ENCODE results near the gene TBXAS1.
A peak's percentile ranks its signal among the peaks of the same experiment; 100 is the strongest.

The TBXAS1 gene

DNA sequence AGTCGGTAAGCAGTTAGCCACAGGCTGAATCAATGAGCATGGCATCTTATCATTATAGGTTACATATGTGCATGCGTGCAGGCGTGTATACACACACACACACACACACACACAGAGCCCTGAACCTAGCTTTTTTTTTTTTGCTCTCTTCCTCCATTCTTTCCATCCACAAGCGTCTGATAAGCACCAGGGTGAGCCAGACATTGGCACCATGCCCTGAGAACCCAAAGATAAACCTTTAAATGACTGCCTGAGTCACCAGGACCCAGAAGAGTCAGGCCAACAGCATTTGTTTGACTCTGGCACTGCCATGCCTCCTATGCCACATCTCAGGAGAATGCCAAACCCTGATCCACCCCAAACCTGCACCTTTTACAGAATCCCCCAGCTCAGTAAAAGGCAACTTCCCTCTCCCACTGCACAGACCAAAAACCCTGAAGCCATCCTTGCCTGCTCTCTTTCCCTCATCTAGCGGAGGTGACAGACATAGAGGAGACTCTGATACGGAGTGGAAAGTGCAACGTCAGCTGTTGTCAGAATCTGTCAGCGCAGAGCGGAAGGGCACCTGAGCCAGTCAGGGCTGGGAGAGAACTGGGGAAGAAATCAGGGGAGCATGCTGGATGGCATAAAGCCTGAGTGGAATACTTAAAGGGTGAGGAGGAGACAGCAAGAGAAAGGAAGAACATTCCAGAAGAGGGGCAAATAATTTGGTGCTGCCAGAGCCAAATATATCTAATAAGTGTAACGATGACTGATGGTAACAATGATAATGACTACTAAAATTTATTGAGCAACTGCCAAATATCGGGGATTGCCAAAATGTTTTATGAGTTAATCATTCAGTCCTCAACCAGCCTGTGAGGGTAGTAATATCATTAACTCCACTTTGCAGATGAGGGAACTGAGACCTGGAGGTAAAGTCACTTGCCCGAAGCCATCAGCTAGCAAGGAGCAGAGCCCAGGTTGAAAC is 230.5 kb downstream of the TBXAS1 start:
- Histone ChIP-seq H3K4me3 (no peak overlapping the region), H3K4me1 (peaks cover 22 to 71% (median 35%) of the 10 kb centered on the region in 10 experiments), H3K27me3 (no peaks in the 10 kb centered on the region), H3K4me2 (peak overlapping the region in 10 of 11 experiments; percentile 83 to 96 (median 92); a peak in 15 of 22 replicates), H4K20me1 (peaks cover under 1 to 72% (median 29%) of the 10 kb centered on the region in 11 experiments; a peak in 17 of 22 replicates), H3K27ac (no peak overlapping the region), H3K36me3 (peaks cover 19 to 38% (median 33%) of the 10 kb centered on the region in 11 experiments), H3K9me3 (replicated peaks in 1 of 11) (no peaks in the 10 kb centered on the region), H3K9ac (peak overlapping the region in 1 of 11 experiments; percentile 13; a peak in 1 of 22 replicates)
- no peak for TF ChIP-seq Cebpa-rat (IDR thresholded peaks at IDR 0.05)

DNA sequence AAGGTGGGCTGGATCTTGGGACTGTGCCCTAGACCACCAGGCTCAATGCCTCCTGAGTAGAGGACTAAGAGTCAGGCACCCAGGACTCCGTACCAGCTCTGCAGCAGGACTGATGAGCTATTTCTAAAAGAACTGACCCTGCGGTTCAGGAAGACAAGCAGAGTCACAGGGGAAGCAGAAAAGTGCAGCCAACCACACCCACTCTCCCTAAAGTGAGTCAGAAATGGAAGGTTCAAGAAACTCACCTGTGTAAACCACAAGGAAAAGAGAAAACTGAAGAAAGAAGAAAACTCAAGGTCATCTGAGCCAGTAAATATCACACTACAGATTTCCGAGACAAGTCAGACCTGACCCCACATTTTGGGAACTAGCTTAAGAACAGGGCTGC is 231.2 kb downstream of the TBXAS1 start:
- H3K4me2 ChIP-seq: peak overlapping the region; percentile 83 to 96 (median 91); a peak in 21 of 22 replicates
- H3K27me3 ChIP-seq: no peaks in the 10 kb centered on the region
- H3K4me3 ChIP-seq: peak overlapping the region in 2 of 10 experiments; percentile 83 to 96; a peak in 1 of 20 replicates
- no peak overlapping the region for H3K27ac ChIP-seq
- peaks cover 0 to 66% (median 29%) of the 10 kb centered on the region in 11 experiments; a peak in 16 of 22 replicates for H4K20me1 ChIP-seq
- H3K9ac ChIP-seq: peak overlapping the region in 1 of 11 experiments; percentile 13; a peak in 1 of 22 replicates
- H3K36me3 ChIP-seq: peaks cover 12 to 33% (median 27%) of the 10 kb centered on the region in 11 experiments; a peak in 21 of 22 replicates
- peaks cover 0 to 7% (median under 1%) of the 10 kb centered on the region in 11 experiments; a peak in 8 of 22 replicates for H3K9me3 ChIP-seq (replicated peaks in 1 of 11)
- no peak for TF ChIP-seq Cebpa-rat (IDR thresholded peaks at IDR 0.05)
- peaks cover 21 to 66% (median 34%) of the 10 kb centered on the region in 10 experiments for H3K4me1 ChIP-seq

DNA sequence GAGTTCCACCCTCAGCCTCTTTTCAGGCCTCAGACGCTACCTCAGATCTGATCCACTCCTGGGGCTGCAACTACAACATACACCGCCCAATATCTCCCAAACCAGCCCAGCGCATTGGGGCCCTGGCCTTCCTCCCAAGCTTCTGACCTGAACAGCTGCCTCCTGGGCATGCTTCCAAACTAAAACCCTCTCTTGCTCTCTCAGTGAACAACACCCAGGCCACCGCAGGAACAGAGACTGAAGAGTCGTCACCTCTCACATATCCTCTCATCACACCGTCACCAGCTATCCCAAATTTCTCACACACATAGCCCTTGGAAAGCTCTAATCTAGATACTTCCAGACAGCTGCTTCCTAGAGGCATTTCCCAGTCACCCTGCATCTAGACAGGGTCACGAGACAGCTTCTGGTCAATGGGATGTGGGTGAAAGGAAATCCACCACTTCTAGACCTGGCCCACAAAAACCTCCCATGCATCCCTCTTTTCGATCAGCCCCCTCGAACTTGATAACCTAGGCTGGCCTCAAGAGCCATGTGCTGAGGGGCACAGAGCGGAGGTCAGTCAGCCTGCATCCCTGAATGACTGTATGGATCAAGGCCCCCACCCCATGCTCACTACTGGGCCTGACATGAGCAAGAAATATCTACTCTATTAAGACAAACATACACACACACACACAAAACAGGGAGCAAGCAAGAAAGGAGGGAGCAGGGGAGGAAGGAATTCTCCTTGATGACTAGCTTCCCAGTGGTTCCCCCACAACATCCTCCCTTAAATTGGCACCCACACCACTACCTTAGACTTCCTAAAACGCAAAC is 231.9 kb downstream of the TBXAS1 start:
- Histone ChIP-seq H3K27me3 (no peaks in the 10 kb centered on the region), H3K9me3 (replicated peaks in 1 of 11) (peaks cover 4 to 14% (median 8%) of the 10 kb centered on the region in 11 experiments; a peak in 21 of 22 replicates), H3K27ac (peak overlapping the region in 3 of 11 experiments; percentile 89 to 91 (median 90); a peak in 2 of 22 replicates), H4K20me1 (peaks cover 0 to 58% (median 29%) of the 10 kb centered on the region in 11 experiments; a peak in 16 of 22 replicates), H3K9ac (peak overlapping the region; percentile 82 to 95 (median 91); a peak in 15 of 22 replicates), H3K4me2 (peak overlapping the region; percentile 83 to 96 (median 91)), H3K4me1 (peaks cover 21 to 60% (median 34%) of the 10 kb centered on the region in 10 experiments), H3K4me3 (peak overlapping the region; percentile 78 to 96 (median 86); a peak in 17 of 20 replicates), H3K36me3 (peaks cover 5 to 25% (median 19%) of the 10 kb centered on the region in 11 experiments; a peak in 21 of 22 replicates)
- no peak for TF ChIP-seq Cebpa-rat (IDR thresholded peaks at IDR 0.05)

DNA sequence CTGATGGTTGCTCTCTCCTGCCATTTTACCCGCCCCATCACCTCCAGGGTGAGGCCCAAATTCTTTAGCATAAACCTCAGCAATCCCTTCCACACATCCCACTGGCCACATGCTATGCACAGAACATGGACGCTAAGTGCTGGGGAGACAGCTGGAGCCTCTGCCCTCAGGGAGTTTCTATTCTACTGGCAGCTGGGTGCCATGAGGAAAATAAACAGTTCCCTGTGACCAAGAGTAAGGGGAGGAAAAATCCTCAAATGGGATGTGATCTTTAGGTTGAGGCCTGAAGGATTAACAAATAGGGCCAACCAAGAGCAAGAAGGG is 232.5 kb downstream of the TBXAS1 start:
- Histone ChIP-seq H4K20me1 (peaks cover 0 to 52% (median 29%) of the 10 kb centered on the region in 11 experiments; a peak in 16 of 22 replicates), H3K36me3 (peaks cover under 1 to 19% (median 14%) of the 10 kb centered on the region in 11 experiments; a peak in 20 of 22 replicates), H3K4me2 (peak overlapping the region; percentile 83 to 96 (median 91)), H3K4me1 (peaks cover 21 to 56% (median 34%) of the 10 kb centered on the region in 10 experiments), H3K27ac (peak overlapping the region; percentile 84 to 95 (median 91); a peak in 21 of 22 replicates), H3K4me3 (peak overlapping the region; percentile 78 to 96 (median 86)), H3K9me3 (replicated peaks in 1 of 11) (peaks cover 10 to 20% (median 14%) of the 10 kb centered on the region in 11 experiments), H3K9ac (peak overlapping the region; percentile 82 to 95 (median 91)), H3K27me3 (no peaks in the 10 kb centered on the region)
- TF ChIP-seq Cebpa-rat (IDR thresholded peaks at IDR 0.05): no peak

DNA sequence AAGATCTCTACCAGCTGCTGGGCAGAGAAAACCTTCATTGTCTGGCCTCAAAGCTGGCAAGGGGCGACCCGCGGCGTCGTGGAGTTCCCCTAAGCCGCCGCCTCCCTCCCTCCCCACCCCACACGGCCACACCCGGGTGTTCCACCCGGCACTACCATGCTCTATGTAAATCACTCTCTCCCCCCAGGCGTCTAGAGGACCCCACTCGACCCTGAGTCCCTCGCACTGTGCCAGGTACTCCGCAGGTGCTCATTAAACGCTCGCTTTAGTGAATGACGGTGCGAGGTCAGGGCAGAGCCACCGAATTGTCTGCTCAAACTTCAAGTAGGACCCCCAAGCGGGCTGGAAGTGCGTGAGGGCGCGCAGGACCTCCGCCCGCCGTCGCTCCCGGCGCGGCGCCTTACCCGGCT is 233.1 kb downstream of the TBXAS1 start:
- Histone ChIP-seq H3K4me2 (peak overlapping the region; percentile 83 to 96 (median 91)), H3K9me3 (replicated peaks in 1 of 11) (peaks cover 15 to 26% (median 20%) of the 10 kb centered on the region in 11 experiments), H3K4me1 (peaks cover 21 to 50% (median 34%) of the 10 kb centered on the region in 10 experiments), H3K4me3 (peak overlapping the region; percentile 78 to 96 (median 86)), H4K20me1 (peaks cover 0 to 47% (median 29%) of the 10 kb centered on the region in 11 experiments; a peak in 16 of 22 replicates), H3K27me3 (no peaks in the 10 kb centered on the region), H3K27ac (peak overlapping the region; percentile 84 to 95 (median 91)), H3K36me3 (peaks cover 0 to 15% (median 9%) of the 10 kb centered on the region in 11 experiments; a peak in 19 of 22 replicates), H3K9ac (peak overlapping the region; percentile 82 to 95 (median 91))
- TF ChIP-seq Cebpa-rat (IDR thresholded peaks at IDR 0.05): no peak

DNA sequence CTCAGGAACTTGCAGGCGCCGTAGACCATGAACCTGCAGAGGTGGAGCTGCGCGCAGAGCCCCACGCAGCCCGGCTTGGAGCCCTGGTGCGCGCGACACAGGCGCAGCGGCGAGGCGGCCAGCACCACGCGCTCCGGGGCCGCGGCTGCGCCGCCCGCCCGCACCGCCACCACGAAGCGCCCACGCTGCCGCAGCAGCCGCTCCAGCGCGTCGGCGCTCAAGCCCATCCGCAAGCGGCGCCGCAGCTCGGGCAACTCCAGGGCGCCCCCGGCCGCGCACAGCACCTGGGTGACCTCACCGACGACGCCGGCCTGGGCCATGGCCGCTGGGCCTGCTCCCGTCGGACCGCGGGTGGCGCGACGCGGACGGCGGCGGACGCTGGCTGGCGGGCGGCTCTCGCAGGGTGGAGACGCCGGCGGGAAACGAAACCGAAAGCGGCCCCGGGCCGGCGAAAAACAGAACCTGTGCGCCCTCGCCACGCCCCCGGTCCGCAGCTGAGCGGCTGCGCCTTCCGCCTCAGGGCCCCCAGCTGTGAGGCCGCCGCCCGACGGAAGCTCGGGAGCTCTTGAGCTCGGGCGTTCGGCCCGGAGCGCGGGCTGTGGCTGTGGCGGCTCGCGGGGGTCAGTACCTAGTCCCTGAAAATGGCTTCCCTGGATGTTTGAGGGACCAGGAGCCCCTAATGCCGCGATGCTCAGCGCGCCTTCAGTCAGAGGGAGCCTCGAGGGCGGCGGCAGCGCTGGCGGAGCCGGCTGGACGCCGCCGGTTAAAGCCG is 233.7 kb downstream of the TBXAS1 start, which contains the start of gene PARP12:
TSS of gene PARP12 (minus strand) at position 424 of the 772 bp plus-strand sequence. CDS start at position 320, 104 bp downstream.
- Histone ChIP-seq H3K36me3 (peaks cover 0 to 10% (median 3%) of the 10 kb centered on the region in 11 experiments; a peak in 13 of 22 replicates), H3K9ac (peak within 1 kb of the TSS; percentile 82 to 95 (median 91)), H3K27ac (peak within 1 kb of the TSS; percentile 84 to 95 (median 91))

DNA sequence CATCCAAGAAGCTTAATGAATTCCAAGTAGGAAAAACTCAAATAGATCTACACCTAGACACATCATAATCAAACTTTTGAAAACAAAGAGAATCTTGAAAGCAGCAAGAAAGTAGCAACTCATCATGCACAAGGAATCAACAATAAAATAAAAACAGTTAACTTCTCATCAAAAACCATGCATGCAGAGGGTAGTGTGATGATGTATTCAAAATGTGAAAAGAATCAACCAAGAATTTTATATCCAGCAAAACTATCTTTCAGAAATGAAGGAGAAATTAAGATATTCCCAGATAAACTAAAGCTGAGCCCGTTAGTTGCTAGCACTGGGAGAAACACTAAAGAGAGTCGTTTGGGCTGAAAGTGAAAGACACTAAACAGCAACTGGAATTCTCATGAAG is 238.0 kb downstream of the TBXAS1 start:
- TF ChIP-seq Cebpa-rat (IDR thresholded peaks at IDR 0.05): no peak
- H3K27me3 ChIP-seq: no peaks in the 10 kb centered on the region
- H3K27ac ChIP-seq: no peak overlapping the region
- no peaks in the 10 kb centered on the region for H4K20me1 ChIP-seq
- no peak overlapping the region for H3K9ac ChIP-seq
- H3K36me3 ChIP-seq: no peaks in the 10 kb centered on the region
- H3K9me3 ChIP-seq (replicated peaks in 1 of 11): peaks cover 38 to 55% (median 48%) of the 10 kb centered on the region in 11 experiments
- peaks cover 0 to 6% (median 0%) of the 10 kb centered on the region in 10 experiments; a peak in 4 of 20 replicates for H3K4me1 ChIP-seq
- H3K4me3 ChIP-seq: no peak overlapping the region
- H3K4me2 ChIP-seq: no peak overlapping the region

More for the DNA sequence above, 233.7 kb downstream of the TBXAS1 start, which contains the start of gene PARP12:
- Histone ChIP-seq H3K4me1 (peaks cover 21 to 44% (median 34%) of the 10 kb centered on the region in 10 experiments), H3K4me3 (peak within 1 kb of the TSS; percentile 78 to 96 (median 86)), H3K9me3 (replicated peaks in 1 of 11) (peaks cover 21 to 31% (median 26%) of the 10 kb centered on the region in 11 experiments), H3K27me3 (no peaks in the 10 kb centered on the region), H3K4me2 (peak within 1 kb of the TSS; percentile 83 to 96 (median 91)), H4K20me1 (peaks cover 0 to 41% (median 28%) of the 10 kb centered on the region in 11 experiments; a peak in 16 of 22 replicates)
- no peak for TF ChIP-seq Cebpa-rat (IDR thresholded peaks at IDR 0.05)

Measured in BLaER1 treated with 17β-estradiol and CSF1 and Interleukin-3, amounts not matched to agents 10 nM and 100 nM (cell line).